T47D (cell line): Measurements from ENCODE around the gene ADGRF3.
"Not testable (repeated sequence)": the region's sequence is repeated elsewhere in the genome, so short reads cannot be mapped to it uniquely, and the experiment has no call there.

Experiments
- DNase-seq, 2 experiments: peaks; one replicate each; pipeline versions ENCODE4 v3.0.0 to v3.0.0-alpha.2; 2011 to 2012; ENCODE audit warnings: low read depth in 1 of 2, low spot score in 1 of 2
- JUND ChIP-seq: IDR thresholded peaks from 2 replicates; pipeline ENCODE4 v1.6.1; 2012; ENCODE audit warnings: low read depth
- in situ Hi-C: cut with HindIII; loops from 2 replicates; pipeline ENCODE4 v1.10.0; 2016; ENCODE audit warnings: low sequenced_read_pairs, low pct_unique_long_range_greater_than_20kb

The ADGRF3 gene

DNA sequence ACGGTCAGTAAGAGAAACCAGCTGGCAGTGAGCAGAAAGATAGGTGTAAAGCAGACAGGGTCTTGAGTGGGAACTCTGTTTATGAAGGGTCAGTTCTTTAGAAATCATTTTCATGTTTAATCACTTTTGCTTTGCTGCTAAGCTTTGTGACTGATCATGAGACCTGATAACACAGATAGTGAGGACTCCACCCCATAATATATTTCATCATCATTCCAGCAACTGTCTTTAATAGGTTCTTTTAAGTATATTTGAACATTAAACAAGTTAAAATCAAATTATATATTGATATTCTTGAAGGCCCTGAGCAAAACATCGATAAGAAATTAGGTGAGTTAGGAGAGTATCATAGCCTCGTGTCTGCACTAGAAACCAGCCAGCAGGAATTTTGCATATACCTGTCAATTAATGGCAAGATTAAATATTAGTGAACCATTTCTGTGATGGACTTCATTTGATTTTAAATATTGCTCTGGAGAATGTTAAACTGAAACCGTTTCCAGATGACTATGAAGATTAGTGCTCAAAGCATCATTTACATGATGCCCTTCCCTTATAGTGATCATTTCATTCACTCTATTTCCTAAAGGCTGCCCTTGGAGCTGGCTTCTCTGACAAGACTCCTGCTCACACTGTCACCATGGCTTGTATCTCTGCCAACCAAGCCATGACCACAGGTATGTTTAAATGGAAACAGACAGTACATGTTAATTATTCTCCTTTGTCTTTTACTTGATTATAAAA lies 69.9 kb downstream of the ADGRF3 start:
- in situ Hi-C loops: no loop called here

DNA sequence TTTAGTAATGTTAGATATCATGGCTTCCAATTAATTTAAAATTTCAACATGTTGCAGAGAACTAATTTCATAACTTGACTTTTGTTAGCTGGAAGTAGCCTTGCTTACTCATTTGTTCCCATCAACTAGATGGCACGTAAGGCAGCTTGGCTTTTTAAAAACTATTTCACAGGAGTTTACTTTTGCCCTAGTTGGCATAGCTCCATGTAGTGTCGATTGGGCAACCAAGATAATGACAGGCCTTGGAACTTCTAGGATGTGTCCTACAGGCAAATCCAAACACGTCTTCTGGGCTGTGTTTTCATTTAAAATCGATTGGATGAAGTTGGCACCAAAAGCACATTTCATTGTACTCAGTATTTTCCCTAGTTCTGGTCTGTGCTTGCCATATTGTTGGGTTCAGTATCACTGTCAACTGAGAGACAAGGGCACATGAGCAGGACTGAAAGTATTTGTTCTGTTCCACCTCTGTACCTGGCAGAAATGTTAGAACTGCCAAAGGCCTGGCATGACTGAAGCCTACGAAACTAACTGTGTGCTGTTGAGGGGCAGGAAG lies 72.5 kb downstream of the ADGRF3 start:
- DNase-seq: peak in 1 of 2 experiments; percentile 74

More for the DNA sequence above, 69.9 kb downstream of the ADGRF3 start:
- no peak for TF ChIP-seq JUND
- DNase-seq: no peak

DNA sequence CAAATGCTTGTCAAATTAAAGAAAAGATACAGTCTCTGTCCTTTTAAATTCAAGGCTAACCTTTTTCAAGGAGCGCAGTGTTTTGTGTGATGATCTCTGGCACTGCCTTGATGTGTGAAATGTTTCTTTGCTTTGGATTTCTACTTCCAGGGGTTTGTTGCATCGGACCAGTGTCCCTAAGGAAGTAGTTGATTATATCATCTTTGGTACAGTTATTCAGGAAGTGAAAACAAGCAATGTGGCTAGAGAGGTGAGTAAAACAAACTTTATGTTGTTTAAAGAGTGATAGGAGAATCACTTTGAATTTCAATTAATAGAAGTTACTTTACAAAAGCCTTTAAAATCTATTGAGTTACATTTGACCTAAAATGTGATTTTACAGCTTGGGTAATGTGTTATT lies 73.1 kb downstream of the ADGRF3 start:
- DNase-seq: no peak
- in situ Hi-C loops: no loop called here
- no peak for TF ChIP-seq JUND

More for the DNA sequence above, 72.5 kb downstream of the ADGRF3 start:
- no peak for TF ChIP-seq JUND
- in situ Hi-C loops: no loop called here

DNA sequence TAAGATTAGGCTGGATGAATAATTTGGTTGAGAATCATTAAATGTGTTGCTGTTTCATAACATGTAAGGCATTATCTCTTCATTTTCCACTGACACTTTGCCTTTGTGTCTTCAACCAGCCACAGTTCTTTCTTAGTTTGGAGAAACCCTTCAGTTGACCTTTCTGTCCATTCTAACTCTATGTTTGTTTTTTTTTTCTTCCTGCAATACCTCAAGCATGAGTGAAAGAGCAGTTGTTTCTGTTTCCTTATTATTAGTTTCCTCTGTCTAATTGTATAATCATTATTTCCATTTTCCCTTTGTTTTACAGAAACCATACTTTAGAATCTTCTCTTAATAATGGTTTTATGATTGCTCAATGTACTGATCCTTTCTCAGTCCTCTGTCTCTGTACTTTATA lies 76.2 kb downstream of the ADGRF3 start:
- in situ Hi-C loops: no loop called here
- no peak for TF ChIP-seq JUND

DNA sequence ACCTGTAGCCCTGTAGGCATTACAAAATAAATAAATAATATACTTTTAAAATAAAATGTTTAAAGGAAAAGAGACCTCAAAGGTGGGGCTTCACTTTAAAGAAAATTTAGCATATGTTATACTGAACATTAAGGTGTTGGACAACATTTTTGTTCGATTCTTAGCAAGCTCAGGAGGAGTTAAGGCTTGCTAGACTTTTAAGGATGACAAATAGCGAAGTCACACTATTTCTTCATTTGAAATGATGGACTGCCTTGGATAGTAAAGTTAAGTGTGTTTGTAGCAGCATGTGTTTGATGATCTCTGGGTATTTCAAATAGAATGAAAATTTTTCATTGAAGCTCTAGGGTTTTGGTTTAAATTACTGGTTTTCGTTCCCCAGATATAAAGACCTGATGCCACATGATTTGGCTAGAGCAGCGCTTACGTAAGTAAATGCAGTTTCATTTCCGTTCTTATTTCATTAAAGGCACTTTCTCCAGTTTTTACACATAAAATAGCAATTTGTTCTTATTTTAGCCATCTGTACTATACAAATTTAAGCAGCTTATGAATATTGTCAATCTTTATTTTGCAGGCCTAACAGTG lies 76.9 kb downstream of the ADGRF3 start:
- in situ Hi-C loops: no loop called here
- no peak for TF ChIP-seq JUND
- no peak for DNase-seq

More for the DNA sequence above, 76.2 kb downstream of the ADGRF3 start:
- DNase-seq: no peak

DNA sequence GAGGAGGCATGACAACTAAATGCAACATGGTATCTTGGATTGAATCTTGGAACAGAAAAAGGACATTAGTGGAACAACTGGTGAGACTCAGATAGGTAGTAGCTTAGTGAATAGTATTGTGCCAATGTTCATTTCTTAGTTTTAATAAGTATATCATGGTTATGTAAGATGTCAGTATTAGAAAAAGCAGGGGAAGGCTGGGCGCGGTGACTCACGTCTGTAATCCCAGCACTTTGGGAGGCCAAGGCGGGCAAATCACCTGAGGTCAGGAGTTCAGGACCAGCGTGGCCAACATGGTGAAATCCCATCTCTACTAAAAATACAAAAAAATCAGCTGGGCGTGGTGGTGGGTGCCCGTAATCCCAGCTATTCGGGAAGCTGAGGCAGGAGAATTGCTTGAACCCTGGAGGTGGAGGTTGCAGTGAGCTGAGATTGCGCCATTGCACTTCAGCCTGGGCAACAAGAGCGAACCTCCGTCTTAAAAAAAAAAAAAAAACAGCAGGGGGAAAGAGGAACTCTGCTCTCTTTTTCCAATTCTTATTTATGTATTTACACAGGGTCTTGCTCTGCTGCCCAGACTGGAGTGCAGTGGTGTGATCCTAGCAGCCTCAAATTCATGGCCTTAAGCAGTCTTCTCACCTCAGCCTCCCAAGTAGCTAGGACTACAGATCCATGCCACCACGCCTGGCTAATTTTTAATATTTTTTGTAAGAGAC lies 77.8 kb downstream of the ADGRF3 start:
- in situ Hi-C loops, DNase-seq: not testable (repeated sequence)

DNA sequence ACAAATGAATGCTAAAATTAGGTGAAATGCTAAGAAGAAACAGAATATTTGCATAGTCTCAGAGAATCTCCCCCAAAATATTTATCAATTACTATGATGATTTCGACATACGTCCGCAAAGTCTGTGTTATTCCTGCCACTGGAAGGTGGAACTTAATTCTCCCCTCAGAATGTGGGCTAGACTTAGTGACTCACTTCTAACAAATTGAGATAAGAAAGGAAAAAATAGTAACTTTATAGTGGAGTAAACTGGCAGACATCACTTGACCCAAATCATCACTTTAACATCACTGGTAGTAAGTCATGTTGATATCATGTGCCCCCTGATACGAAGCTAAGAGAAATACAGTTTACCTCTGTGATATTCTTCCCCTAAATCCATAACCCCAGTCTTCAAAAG lies 78.4 kb downstream of the ADGRF3 start:
- TF ChIP-seq JUND: no peak
- no peak for DNase-seq
- in situ Hi-C loops: no loop called here

DNA sequence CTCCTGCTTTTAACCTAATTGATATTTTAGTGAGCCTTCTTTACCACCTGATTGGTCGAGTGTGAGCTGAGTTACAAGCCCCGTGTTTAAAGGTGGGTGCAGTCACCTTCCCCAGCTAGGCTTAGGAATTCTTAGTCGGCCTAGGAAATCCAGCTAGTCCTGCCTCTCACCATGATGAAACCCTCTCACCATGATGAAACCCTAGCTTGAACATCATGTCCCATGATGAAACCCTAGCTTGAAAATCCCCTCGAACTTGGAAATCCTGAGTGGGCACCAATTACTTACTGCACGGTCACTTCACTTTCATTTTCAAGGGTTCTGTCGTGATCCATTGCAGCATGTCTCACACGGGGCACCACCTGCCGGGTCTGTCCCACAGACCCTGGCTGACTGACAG lies 87.8 kb downstream of the ADGRF3 start:
- in situ Hi-C loops, DNase-seq: not testable (repeated sequence)
